GM18508 (cell line): ENCODE data around the gene TFAP2B.

ENCODE experiments used
- ATAC-seq: cut with Tn5 transposase; IDR thresholded peaks from one replicate; pipeline ENCODE4 v1.9.1; 2021; ENCODE audit warnings: moderate number of reproducible peaks; ENCODE audit not compliant: insufficient read depth, unreplicated experiment

Gene TFAP2B

GRCh38 chr6:50818673-50819072 lies at the start of gene TFAP2B:
Gene TFAP2B, plus strand, starts transcription at chr6:50818871. Its CDS starts 21 bp downstream, at chr6:50818892.
- ATAC-seq, result no peak

GRCh38 chr6:50778696-50779095 lies 40.0 kb upstream of the TFAP2B start:
- ATAC-seq, result no peak

- ATAC-seq, result no peak
Measured at GRCh38 chr6:50780382-50780781, 38.3 kb upstream of the TFAP2B start.

- ATAC-seq, result no peak
Measured at GRCh38 chr6:50785921-50786320, 32.8 kb upstream of the TFAP2B start.

- peak; percentile 78 for ATAC-seq
Measured at GRCh38 chr6:50791900-50792508, 26.7 kb upstream of the TFAP2B start.

- ATAC-seq, result no peak
Measured at GRCh38 chr6:50792771-50793170, 25.9 kb upstream of the TFAP2B start.

- no peak for ATAC-seq
Measured at GRCh38 chr6:50795574-50795973, 23.1 kb upstream of the TFAP2B start.

GRCh38 chr6:50804283-50804682 lies 14.4 kb upstream of the TFAP2B start:
- no peak for ATAC-seq

GRCh38 chr6:50807035-50807434 lies 11.6 kb upstream of the TFAP2B start:
- no peak for ATAC-seq

GRCh38 chr6:50815436-50816114 lies 3.1 kb upstream of the TFAP2B start:
- no peak for ATAC-seq

GRCh38 chr6:50816115-50816675 lies 2.5 kb upstream of the TFAP2B start:
- ATAC-seq, result peak; percentile 67

- no peak for ATAC-seq
Measured at GRCh38 chr6:50816947-50817645, 1.6 kb upstream of the TFAP2B start.

GRCh38 chr6:50817646-50817950 lies 1.1 kb upstream of the TFAP2B start:
- no peak for ATAC-seq

GRCh38 chr6:50818020-50818419 lies 651 bp upstream of the TFAP2B start:
- ATAC-seq, result no peak

GRCh38 chr6:50819466-50819903 lies 814 bp downstream of the TFAP2B start:
- no peak for ATAC-seq

GRCh38 chr6:50819904-50820868 lies 1.5 kb downstream of the TFAP2B start:
- ATAC-seq, result no peak

- ATAC-seq, result no peak
Measured at GRCh38 chr6:50820869-50821264, 2.2 kb downstream of the TFAP2B start.

GRCh38 chr6:50821441-50822077 lies 2.9 kb downstream of the TFAP2B start:
- no peak for ATAC-seq

- ATAC-seq, result no peak
Measured at GRCh38 chr6:50822078-50822476, 3.4 kb downstream of the TFAP2B start.
